Thymus (tissue), 14 donors: Measurements from ENCODE around the gene TRIM49B. TPM values are rescaled to one million over a fixed set of nuclear protein-coding genes. Genes with fewer than 3 reads are reported as not detected.
"Not testable (repeated sequence)": the region's sequence is repeated elsewhere in the genome, so short reads cannot be mapped to it uniquely, and the experiment has no call there.

Experiments
- DNase-seq, 9 donors: peaks; one replicate each; pipeline ENCODE4 v3.0.0-alpha.2; 2013; ENCODE audit warnings: low spot score in 9 of 9, low read depth in 6 of 9, missing footprints in 1 of 9
- H3K27ac ChIP-seq, 2 donors: one replicate each; pipeline ENCODE4 v1.5.1; 2013; ENCODE audit warnings: control low read depth in 1 of 2, low read depth in 1 of 2, low read length in 1 of 2, mild to moderate bottlenecking in 1 of 2, moderate library complexity in 1 of 2
- H3K27me3 ChIP-seq, 2 donors: one replicate each; pipeline ENCODE4 v1.5.1; 2013; ENCODE audit warnings: low read length in 1 of 2; ENCODE audit not compliant: control insufficient read depth in 2 of 2, insufficient read depth in 1 of 2
- H3K36me3 ChIP-seq, 2 donors: one replicate each; pipeline ENCODE4 v1.5.1; 2013; ENCODE audit warnings: low read length in 1 of 2, mild to moderate bottlenecking in 1 of 2, moderate library complexity in 1 of 2; ENCODE audit not compliant: control insufficient read depth in 2 of 2, insufficient read depth in 2 of 2
- H3K4me1 ChIP-seq, 2 donors: one replicate each; pipeline ENCODE4 v1.5.1; 2013; ENCODE audit warnings: low read length in 2 of 2; ENCODE audit not compliant: control insufficient read depth in 2 of 2, insufficient read depth in 2 of 2
- H3K4me3 ChIP-seq, 2 donors: one replicate each; pipeline ENCODE4 v1.5.1; 2013; ENCODE audit warnings: low read length in 2 of 2, control low read depth in 1 of 2, mild to moderate bottlenecking in 1 of 2
- H3K9me3 ChIP-seq, 2 donors: one replicate each; pipeline ENCODE4 v1.5.1; 2013; ENCODE audit warnings: low read length in 1 of 2, mild to moderate bottlenecking in 1 of 2; ENCODE audit not compliant: control insufficient read depth in 2 of 2, insufficient read depth in 1 of 2
- WGBS: extraction: QIAGEN DNeasy Blood & Tissue Kit; methylation state at CpG from one replicate; pipeline ENCODE4 v1.1.7; 2013; 5-methylcytosine and 5-hydroxymethylcytosine counted together
- long read RNA-seq, 10 donors: transcript quantifications; one replicate each; lab custom pipeline, GENCODE V29; 2026
- polyA plus RNA-seq: library from polyadenylated mRNA; stranded (reverse); fragments of 200-250 nt; gene quantifications from one replicate; pipeline ENCODE4 v1.2.3, GENCODE V29; 2013
- total RNA-seq: library from RNA; stranded (reverse); fragments of 120-200 nt; gene quantifications from one replicate; pipeline ENCODE4 v1.2.4, GENCODE V29; 2013
- donor health status: healthy.

The TRIM49B gene, protein sequence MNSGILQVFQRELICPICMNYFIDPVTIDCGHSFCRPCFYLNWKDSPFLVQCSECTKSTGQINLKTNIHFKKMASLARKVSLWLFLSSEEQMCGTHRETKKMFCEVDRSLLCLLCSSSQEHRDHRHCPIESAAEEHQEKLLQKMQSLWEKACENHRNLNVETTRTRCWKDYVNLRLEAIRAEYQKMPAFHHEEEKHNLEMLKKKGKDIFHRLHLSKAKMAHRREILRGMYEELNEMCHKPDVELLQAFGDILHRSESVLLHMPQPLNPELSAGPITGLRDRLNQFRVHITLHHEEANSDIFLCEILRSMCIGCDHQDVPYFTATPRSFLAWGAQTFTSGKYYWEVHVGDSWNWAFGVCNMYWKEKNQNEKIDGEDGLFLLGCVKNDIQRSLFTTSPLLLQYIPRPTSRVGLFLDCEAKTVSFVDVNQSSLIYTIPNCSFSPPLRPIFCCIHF
- total RNA-seq (not detected), polyA plus RNA-seq (0.05 TPM)
- long read RNA-seq, donor 1 = 0 reads
- long read RNA-seq, donor 2 = 0 reads
- long read RNA-seq, donor 3 = 0 reads
- long read RNA-seq, donor 4 = 0 reads
- long read RNA-seq, donor 5 = 0 reads
- long read RNA-seq, donor 6 = 0 reads
- long read RNA-seq, donor 7 = 0 reads
- long read RNA-seq, donor 8 = 0 reads
- long read RNA-seq, donor 9 = 0 reads
- long read RNA-seq, donor 10 = 0 reads

DNA sequence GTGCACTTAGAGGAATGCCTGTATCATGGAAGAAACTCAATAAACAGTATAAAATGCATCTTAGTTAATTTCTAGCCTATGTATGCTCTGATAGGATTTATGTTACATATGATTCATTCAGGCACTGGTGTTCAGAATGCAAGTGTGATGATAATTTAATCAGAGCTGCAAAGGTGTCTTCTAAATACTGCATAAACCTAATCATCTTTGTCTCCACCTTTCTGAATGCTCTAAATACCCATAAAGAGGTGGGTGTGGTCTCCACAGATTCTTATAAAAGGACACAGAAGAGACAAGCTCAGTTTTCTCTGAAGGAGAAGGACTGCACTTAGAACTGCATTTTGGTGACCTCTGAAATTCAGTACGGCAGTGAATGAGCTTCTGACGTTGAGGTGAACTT lies at the start of gene TRIM49B:
TRIM49B (plus strand) TSS at position 301 of the 400 bp plus-strand sequence. CDS start 2,777 bp downstream, outside the sequence.
- H3K4me3 ChIP-seq, H3K27ac ChIP-seq, H3K27me3 ChIP-seq, H3K9me3 ChIP-seq, DNase-seq, H3K4me1 ChIP-seq, H3K36me3 ChIP-seq: not testable (repeated sequence)
- 47% methylated on average over 2 of the region's 2 CpGs for WGBS

DNA sequence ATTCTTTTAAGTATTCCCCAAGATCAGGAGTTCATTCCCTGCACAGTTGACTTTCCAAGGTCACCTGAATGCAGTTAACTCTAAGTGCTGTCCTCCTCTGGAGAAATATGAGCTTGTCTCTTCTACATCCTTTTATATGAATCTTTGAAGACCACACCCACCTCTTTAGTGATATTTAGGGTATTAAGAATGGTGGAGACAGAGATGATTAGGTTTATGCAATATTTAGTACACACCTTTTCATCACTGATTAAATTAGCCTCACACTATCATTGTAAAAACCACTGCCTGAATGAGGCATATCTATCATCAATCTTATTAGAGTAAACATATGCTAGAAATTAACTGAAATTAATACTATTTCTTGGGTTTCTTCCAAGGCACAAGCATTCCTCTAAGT lies 44.8 kb upstream of the TRIM49B start, which contains the start of gene TRIM51G:
TRIM51G (minus strand) TSS at position 101 of the 400 bp plus-strand sequence. CDS start 2,190 bp downstream, outside the sequence.
- H3K9me3 ChIP-seq, DNase-seq, H3K4me3 ChIP-seq, H3K4me1 ChIP-seq, H3K27ac ChIP-seq, H3K27me3 ChIP-seq, H3K36me3 ChIP-seq: not testable (repeated sequence)

DNA sequence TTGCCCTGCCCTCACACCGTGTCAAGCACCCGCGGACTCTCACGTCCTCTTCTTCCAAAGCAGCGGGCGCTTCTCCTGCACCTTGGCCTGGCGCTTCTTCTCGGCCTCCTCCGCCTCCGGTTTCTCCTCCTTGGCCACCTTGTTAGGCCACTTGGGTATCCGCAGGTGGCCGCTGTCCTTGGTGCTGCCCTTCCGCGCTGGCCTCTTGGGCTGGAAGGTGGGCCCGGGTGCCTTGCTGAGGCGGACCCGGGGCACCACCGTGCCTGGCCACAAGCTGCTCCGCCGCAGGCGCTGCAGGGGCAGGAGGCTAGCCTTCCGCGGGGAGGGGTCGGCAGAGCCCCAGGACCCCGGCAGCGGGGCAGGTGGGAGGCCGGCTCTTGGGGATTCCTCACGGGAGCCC lies 19.6 kb downstream of the TRIM49B start:
- not testable (repeated sequence) for H3K4me3 ChIP-seq, H3K36me3 ChIP-seq, DNase-seq, H3K9me3 ChIP-seq, H3K27me3 ChIP-seq, H3K27ac ChIP-seq, H3K4me1 ChIP-seq
- WGBS = 56% methylated on average over 27 of the region's 28 CpGs

DNA sequence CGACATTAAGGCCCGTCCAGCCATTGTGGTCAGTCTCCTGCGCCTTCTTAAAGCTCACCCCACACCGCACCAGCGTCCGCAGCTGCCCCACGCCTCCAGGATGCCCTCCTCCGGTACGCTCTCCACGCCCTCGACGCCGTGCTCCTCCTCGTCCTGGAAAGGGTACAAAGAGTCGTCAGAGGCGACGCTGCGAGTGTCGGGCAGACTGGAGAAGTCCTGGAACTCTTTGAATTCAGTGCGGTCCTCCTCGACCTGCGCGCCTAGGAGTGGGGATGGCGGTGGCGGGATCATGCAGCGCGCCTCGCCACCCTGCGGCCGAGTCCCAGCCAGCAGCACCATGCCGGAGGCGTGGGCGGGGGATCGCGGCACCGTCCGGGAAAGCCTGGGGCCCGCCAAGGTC lies 21.2 kb downstream of the TRIM49B start:
- not testable (repeated sequence) for H3K27me3 ChIP-seq, H3K9me3 ChIP-seq, H3K4me1 ChIP-seq, H3K4me3 ChIP-seq, H3K36me3 ChIP-seq, H3K27ac ChIP-seq, DNase-seq
- WGBS = 68% methylated on average over 38 of the region's 38 CpGs

DNA sequence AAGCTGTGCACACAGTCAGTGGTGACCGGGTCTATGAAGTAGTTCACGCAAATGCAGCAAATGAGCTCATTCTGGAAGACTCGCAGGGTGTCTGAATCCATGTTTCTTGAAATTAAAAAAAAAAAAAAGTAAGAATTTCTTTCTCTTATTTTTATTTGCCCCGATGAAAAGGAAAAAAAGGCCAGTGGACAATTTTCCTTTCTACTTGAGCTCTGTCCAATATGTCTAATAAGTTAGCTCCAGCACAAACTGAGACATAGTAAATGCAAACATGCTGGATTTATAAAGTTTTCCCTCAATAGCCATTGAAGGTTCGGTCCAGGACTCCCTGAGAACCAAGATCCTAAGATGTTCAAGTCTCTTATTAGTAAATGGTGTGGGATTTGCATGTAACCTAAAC lies 30.4 kb downstream of the TRIM49B start, which contains the start of gene TRIM64C:
TRIM64C (minus strand) TSS at position 101 of the 400 bp plus-strand sequence; CDS start at position 101, 0 bp downstream.
- H3K9me3 ChIP-seq, H3K27me3 ChIP-seq, H3K36me3 ChIP-seq, H3K27ac ChIP-seq, H3K4me3 ChIP-seq, DNase-seq, H3K4me1 ChIP-seq: not testable (repeated sequence)
- 87% methylated on average over 5 of the region's 5 CpGs for WGBS

DNA sequence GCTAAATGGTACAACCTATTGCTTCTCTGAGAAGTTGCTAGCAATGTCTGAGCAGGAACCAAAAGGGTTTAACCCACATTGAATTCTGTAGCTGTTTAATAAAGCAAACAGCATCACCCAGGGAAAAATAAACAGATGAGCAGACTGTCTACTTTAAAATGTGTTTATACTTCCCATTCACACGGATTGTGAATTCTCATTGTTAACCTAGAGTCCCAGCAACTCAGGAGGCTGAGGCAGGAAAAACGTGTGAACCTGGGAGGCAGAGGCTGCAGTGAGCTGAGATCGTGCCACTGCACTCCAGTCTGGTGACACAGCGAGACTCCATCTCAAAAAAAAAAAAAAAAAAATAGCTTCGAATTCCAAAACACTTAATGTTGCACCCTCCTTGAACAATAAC lies 41.3 kb downstream of the TRIM49B start:
- not testable (repeated sequence) for H3K27ac ChIP-seq, H3K36me3 ChIP-seq, H3K9me3 ChIP-seq, DNase-seq, H3K4me3 ChIP-seq, H3K4me1 ChIP-seq, H3K27me3 ChIP-seq
- WGBS = 82% methylated on average over 5 of the region's 5 CpGs

Other genes starting within 250 kb of the TRIM49B start
- not detected for gene TRIM51G, start 44.9 kb upstream of the TRIM49B start, total RNA-seq
- not detected for gene TRIM51G, start 44.9 kb upstream of the TRIM49B start, polyA plus RNA-seq
- not detected for gene TRIM64C, start 30.3 kb downstream of the TRIM49B start, total RNA-seq
- gene TRIM64C, start 30.3 kb downstream of the TRIM49B start, polyA plus RNA-seq = not detected
- gene FOLH1, start 179.8 kb downstream of the TRIM49B start, total RNA-seq = 0.99 TPM
- gene FOLH1, start 179.8 kb downstream of the TRIM49B start, polyA plus RNA-seq = 0.41 TPM